Stomach (tissue), 4 donors: ENCODE measurements around the gene FBXL17.

ENCODE experiments used
- CTCF ChIP-seq, 7 experiments: fragments of 450-650 bp in 4 of 7; fragments of 200-600 bp in 3 of 7; sonication (generic) in 3 of 7; IDR thresholded peaks; one replicate each; pipeline ENCODE4 v1.5.1; 2016 to 2019; ENCODE audit warnings: antibody characterized with exemption in 7 of 7, control low read depth in 2 of 7, mild to moderate bottlenecking in 1 of 7
- POLR2AphosphoS5 ChIP-seq, 3 donors: sonication (generic); formaldehyde crosslinking; IDR thresholded peaks; one replicate each; pipeline ENCODE4 v1.6.1; 2016; ENCODE audit warnings: antibody characterized with exemption in 3 of 3

GRCh38 chr5:108259306-108259705 lies 122.6 kb downstream of the FBXL17 start:
- TF ChIP-seq POLR2AphosphoS5 (IDR thresholded peaks at IDR 0.05) = no peak
- no peak for TF ChIP-seq CTCF (IDR thresholded peaks at IDR 0.05)
